OCI-LY3 (cell line): Measurements from ENCODE around the gene ATP10A.

Experiments used
- CTCF ChIP-seq: fragments of 200-600, 300-600 bp; sonication (generic); IDR thresholded peaks from 2 replicates; pipeline ENCODE4 v1.5.1; 2014; ENCODE audit warnings: antibody characterized with exemption, low read length, low read depth
- EZH2phosphoT487 ChIP-seq: fragments of 200-600 bp; shearing (Covaris generic); IDR thresholded peaks from 2 replicates; pipeline ENCODE4 v1.6.1; 2018; ENCODE audit warnings: antibody characterized with exemption, mixed run types, low read depth

- TF ChIP-seq CTCF (no peak), EZH2phosphoT487 (no peak)
Measured at GRCh38 chr15:25912035-25912434, 48.9 kb upstream of the ATP10A start.
